ENCODE measurements around the gene CLIP4. TPM values are rescaled to one million over a fixed set of nuclear protein-coding genes. Genes with fewer than 3 reads are reported as not detected.
"Not testable (repeated sequence)": the region's sequence is repeated elsewhere in the genome, so short reads cannot be mapped to it uniquely, and the experiment has no call there.

CLIP4 gene
- total RNA-seq, 1 donor from 2014 or later = 33.0 TPM

- DNase-seq (ENCODE audit: low spot score) = no peak
- intact Hi-C loops (cut with DNase I) = no loop called here
Observed at GRCh38 chr2:29097569-29097968, 17.6 kb upstream of the CLIP4 start.

GRCh38 chr2:29100564-29100963, 14.7 kb upstream of the CLIP4 start:
- intact Hi-C loops (cut with DNase I) = no loop called here
- DNase-seq (ENCODE audit: low spot score) = no peak

- intact Hi-C loops (cut with DNase I) = no loop called here
- DNase-seq (ENCODE audit: low spot score) = no peak
Observed at GRCh38 chr2:29104688-29105087, 10.5 kb upstream of the CLIP4 start.

- no peak for DNase-seq (ENCODE audit: low spot score)
- intact Hi-C loops (cut with DNase I) = no loop called here
Observed at GRCh38 chr2:29105375-29105774, 9.8 kb upstream of the CLIP4 start.

GRCh38 chr2:29106256-29106655, 9.0 kb upstream of the CLIP4 start:
- intact Hi-C loops (cut with DNase I) = no loop called here
- DNase-seq (ENCODE audit: low spot score) = no peak

- intact Hi-C loops (cut with DNase I) = no loop called here
- DNase-seq (ENCODE audit: low spot score) = no peak
Observed at GRCh38 chr2:29106980-29107388, 8.2 kb upstream of the CLIP4 start.

- intact Hi-C loops (cut with DNase I); DNase-seq (ENCODE audit: low spot score): not testable (repeated sequence)
Observed at GRCh38 chr2:29107547-29107946, 7.7 kb upstream of the CLIP4 start.

- intact Hi-C loops (cut with DNase I) = no loop called here
- DNase-seq (ENCODE audit: low spot score) = no peak
Observed at GRCh38 chr2:29108225-29108624, 7.0 kb upstream of the CLIP4 start.

- DNase-seq (ENCODE audit: low spot score) = no peak
- intact Hi-C loops (cut with DNase I) = no loop called here
Observed at GRCh38 chr2:29109246-29109645, 6.0 kb upstream of the CLIP4 start.

GRCh38 chr2:29110916-29111535, 4.2 kb upstream of the CLIP4 start:
- DNase-seq (ENCODE audit: low spot score) = no peak
- intact Hi-C loops (cut with DNase I) = no loop called here

GRCh38 chr2:29112379-29112778, 2.8 kb upstream of the CLIP4 start:
- DNase-seq (ENCODE audit: low spot score) = no peak
- intact Hi-C loops (cut with DNase I) = no loop called here

- no peak for DNase-seq (ENCODE audit: low spot score)
- intact Hi-C loops (cut with DNase I) = no loop called here
Observed at GRCh38 chr2:29113027-29113686, 2.1 kb upstream of the CLIP4 start.

GRCh38 chr2:29113891-29114321, 1.3 kb upstream of the CLIP4 start:
- no peak for DNase-seq (ENCODE audit: low spot score)
- intact Hi-C loops (cut with DNase I) = no loop called here

GRCh38 chr2:29114586-29114945, 649 bp upstream of the CLIP4 start:
- no peak for DNase-seq (ENCODE audit: low spot score)
- intact Hi-C loops (cut with DNase I) = no loop called here

GRCh38 chr2:29115797-29116781, 874 bp downstream of the CLIP4 start:
- no peak for DNase-seq (ENCODE audit: low spot score)
- intact Hi-C loops (cut with DNase I) = loop anchor here (5.0 kb wide), 1 partner anchor 104 kb away; no protein-coding TSS in a partner anchor

- intact Hi-C loops (cut with DNase I) = loop anchor here (5.0 kb wide), 1 partner anchor 105 kb away; no protein-coding TSS in a partner anchor
- no peak for DNase-seq (ENCODE audit: low spot score)
Observed at GRCh38 chr2:29117636-29118303, 2.6 kb downstream of the CLIP4 start.

- intact Hi-C loops (cut with DNase I) = loop anchor here (5.0 kb wide), 1 partner anchor 107 kb away; no protein-coding TSS in a partner anchor
- no peak for DNase-seq (ENCODE audit: low spot score)
Observed at GRCh38 chr2:29119211-29119610, 4.0 kb downstream of the CLIP4 start.

- intact Hi-C loops (cut with DNase I) = no loop called here
- DNase-seq (ENCODE audit: low spot score) = no peak
Observed at GRCh38 chr2:29120846-29121245, 5.6 kb downstream of the CLIP4 start.

GRCh38 chr2:29123617-29124349, 8.6 kb downstream of the CLIP4 start:
- intact Hi-C loops (cut with DNase I) = no loop called here
- no peak for DNase-seq (ENCODE audit: low spot score)
